ENCODE measurements around the gene HTR2B.
"Not testable (repeated sequence)": the region's sequence is repeated elsewhere in the genome, so short reads cannot be mapped to it uniquely, and the experiment has no call there.

HTR2B gene

DNA sequence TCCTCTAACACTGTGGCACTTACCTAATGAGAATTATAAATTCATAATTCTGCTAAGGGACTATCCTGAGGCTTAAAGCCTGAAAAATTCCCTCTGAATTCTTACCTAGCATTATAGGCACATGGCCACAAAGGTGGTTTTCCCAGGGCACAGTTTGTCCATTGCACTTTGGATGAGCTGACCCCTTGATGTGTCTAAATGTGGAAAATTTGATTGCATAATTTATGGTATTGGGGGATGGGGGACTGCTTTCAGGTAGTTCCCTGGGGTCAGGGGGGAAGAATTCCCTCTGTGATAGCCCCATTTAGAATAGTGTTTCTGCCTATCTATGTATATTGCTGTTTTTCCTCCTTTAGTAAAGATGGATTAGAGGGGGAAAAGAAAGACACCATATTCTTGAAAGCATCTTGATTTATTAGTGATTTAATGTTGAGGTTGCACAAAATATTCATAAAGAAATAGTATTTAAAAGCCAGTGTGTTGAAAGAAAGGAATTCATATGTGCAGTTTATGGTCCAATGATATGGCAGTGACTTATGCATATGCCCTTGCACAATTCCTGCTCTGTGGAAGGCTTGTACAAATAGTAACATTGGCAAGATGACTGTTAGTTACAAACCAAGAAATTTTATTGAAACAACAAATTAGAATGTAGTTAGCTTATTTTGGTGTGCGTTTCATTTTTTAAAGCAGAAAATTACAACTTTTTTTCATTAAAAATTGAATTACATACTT is 8.7 kb upstream of the HTR2B start:
- DNase-seq, result no peak

DNA sequence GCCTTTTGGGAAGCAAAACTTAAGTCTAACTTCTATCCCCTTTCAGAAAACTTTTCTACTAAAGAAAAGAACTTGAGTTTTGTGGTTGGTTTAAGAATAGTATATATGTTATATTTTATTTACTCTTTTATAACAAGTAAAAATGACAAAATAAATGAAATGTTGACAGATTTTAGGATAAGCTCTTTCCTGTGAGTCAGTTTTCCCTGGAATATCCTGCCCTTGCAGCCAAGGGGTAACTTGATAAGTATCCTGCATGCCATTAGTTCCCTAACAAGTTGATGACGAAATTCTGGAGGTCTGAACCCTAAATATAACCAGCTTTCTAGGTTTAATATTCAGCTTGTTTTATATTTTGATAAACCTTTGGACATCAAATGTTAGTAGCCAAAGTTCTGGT is 7.3 kb upstream of the HTR2B start:
- no peak for DNase-seq

DNA sequence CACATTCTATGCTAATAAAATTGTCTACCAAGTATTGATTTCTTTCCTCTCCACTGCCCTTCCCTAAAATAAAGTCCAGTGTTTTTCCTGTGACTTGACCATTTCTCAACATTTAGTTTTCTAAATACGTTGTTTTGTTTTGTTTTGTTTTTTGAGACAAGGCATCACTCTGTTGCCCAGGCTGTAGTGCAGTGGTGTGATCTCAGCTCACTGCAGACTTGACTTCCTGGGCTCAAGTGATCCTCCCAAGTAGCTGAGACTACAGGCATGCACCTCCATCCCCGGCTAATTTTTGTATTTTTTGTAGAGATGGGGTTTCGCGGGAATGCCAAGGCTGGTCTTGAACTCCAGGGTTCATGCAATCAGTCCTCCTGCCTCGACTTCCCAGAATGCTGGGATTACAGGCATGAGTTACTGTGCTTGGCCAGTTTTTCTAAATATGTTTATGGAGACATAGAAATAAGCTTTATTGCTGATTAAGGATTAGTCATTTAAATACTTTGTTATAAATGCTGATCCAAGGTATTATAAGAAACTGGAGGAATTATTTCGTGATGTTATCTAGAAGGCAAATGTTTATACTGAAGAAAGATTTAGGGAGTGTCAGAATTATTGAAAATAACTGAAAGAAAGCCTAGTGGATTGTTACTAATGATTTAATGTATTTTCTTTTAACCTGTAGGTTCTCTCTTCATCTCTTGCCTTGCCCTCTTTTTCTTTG is 5.7 kb upstream of the HTR2B start:
- DNase-seq, result no peak

GRCh38 chr2:231129216-231129615 is 4.4 kb upstream of the HTR2B start:
- no peak for DNase-seq

DNA sequence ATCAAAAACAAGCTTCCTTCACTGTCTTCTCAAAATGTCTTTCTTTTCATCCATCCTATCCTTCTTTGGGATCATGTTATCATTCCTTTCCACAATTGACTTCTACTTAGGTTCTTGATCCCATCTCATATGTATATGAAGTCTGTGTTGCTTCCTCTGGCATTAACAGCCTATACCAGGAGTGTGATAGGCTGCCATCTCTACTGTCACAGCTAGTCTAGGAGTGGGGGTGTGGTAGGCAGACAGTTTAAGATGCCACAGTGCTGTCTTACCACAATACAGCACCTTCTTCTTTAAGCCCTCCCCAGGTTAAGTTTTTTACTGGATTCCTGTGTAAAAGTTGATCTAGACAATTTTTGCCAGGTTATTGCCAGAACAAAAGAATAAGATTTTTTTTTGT is 3.7 kb upstream of the HTR2B start:
- no peak for DNase-seq

- no peak for DNase-seq
These were observed 3.1 kb upstream of the HTR2B start for GRCh38 chr2:231127936-231128335.

GRCh38 chr2:231127480-231127879 is 2.6 kb upstream of the HTR2B start:
- no peak for DNase-seq

DNA sequence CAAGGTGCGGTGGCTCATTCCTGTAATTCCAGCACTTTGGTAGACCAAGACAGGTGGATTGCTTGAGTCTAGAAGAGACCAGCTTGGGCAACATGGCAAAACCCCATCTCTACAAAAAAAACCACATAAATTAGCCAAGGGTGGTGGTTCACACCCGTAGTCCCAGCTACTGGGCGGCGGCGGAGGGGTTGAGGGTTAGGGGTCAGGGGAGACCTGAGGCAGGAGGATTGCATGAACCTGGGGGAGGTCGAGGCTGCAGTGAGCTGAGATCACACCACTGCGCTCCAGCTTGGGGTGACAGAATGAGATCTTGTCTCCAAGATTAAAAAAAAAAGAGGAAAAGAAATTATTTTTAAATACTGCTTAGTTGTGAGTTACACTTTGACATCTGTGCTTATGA is 1.3 kb upstream of the HTR2B start:
- no peak for DNase-seq

GRCh38 chr2:231123362-231123898 is 1.4 kb downstream of the HTR2B start:
- no peak for DNase-seq

DNA sequence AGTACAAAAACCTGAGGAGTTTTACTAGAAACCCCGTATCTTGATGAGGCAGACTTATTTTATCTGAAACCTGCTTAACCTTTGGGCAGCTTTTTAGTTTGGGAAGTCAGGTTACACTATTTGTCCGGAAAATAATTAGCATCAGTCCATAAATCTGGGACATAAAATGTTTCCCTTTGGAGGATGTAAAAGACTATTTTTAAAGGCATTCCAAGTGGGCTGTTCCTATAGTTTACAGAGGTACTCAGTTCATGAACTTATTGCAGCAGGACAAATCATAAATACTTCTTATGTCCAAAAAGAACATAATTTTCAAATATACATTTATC is 6.3 kb downstream of the HTR2B start:
- DNase-seq, result no peak

- DNase-seq, result no peak
These were observed 6.8 kb downstream of the HTR2B start for GRCh38 chr2:231117922-231118613.

- DNase-seq, result no peak
These were observed 7.7 kb downstream of the HTR2B start for GRCh38 chr2:231117148-231117547.

GRCh38 chr2:231115651-231116050 is 9.2 kb downstream of the HTR2B start:
- DNase-seq, result no peak

DNA sequence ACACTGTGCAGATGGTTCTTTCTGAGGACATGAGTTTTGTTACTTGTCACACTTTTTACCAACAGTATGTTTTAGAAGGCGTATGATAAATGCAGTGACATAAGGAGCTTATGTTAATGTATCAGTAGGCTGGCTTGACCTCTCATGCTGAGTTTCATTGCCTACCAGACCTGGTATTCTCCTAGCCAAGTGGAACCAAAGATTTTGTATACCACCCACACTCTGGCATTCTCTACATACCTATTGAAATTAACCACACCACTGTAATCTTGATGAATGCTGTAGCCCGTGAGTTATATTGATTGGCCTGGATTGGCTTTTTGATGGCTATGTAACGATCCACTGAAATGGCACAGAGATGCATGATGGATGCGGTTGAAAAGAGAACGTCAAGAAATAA is 11.4 kb downstream of the HTR2B start:
- no peak for DNase-seq

- DNase-seq, result no peak
These were observed 12.9 kb downstream of the HTR2B start for GRCh38 chr2:231111987-231112386.

GRCh38 chr2:231110551-231110950 is 14.3 kb downstream of the HTR2B start:
- DNase-seq, result no peak

- peak; percentile 53 to 63 for DNase-seq
These were observed 20.6 kb downstream of the HTR2B start for GRCh38 chr2:231104115-231104713.

- DNase-seq, result no peak
These were observed 22.1 kb downstream of the HTR2B start for GRCh38 chr2:231102772-231103171.

GRCh38 chr2:231100990-231101389 is 23.9 kb downstream of the HTR2B start:
- no peak for DNase-seq

- not testable (repeated sequence) for DNase-seq
These were observed 24.5 kb downstream of the HTR2B start for GRCh38 chr2:231100321-231100720.

GRCh38 chr2:231099918-231100317 is 24.9 kb downstream of the HTR2B start:
- DNase-seq, result peak in 1 of 2 donors; percentile 20

DNA sequence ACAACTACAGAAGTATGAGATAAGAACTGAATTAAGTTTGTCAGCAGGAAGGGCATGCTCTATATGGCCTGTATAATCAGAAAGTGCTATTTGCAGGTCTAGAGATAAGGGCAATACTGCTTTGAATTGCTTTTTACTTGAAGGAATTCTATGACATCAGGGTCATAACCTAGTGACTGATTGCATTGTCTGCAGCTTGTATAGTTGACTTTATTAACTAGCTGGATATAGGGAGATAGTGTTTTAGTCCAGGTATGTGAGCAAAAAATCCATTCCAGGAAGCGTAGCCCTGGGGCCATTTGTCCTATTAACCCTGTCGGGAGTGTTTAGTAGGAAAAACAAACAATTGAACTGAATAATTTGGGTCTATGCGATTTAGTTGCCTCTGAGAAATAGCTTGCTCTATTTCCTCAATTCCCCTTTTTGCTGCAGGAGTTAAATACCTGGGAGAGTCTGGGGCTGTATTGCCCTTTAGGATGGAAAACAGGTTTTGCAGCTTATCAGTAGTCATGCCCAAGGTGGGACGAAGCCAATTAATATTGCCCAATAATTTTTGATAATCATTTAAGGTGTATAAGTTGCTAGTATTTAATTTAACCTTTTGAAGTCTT is 30.0 kb downstream of the HTR2B start:
- DNase-seq, result no peak

DNA sequence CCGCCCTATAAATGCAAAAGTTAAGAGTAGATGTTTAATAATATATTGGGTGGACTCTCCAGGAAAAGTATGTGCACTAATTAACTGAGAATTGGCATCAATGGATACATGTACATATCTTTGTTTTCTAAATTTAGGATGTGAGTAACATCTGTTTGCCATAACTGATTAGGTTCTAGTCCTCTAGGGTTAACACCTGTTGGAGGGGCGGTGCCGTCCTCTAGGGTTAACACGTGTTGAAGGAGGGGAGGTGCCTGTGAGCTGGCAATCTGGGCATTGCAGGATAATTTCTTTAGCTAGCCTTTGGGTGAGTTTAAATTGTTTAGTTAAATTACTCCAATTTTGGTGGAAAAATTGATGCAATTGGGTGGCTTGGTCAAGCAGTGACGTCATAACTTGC is 30.9 kb downstream of the HTR2B start:
- no peak for DNase-seq
